GM12872 (cell line): Measurements from ENCODE around the gene SVOP.

Experiments
- CTCF ChIP-seq: IDR thresholded peaks from 3 replicates; pipeline ENCODE4 v1.5.1; 2011; ENCODE audit warnings: low read depth, mild to moderate bottlenecking, low read length, moderate library complexity; ENCODE audit not compliant: insufficient read depth

SVOP gene

GRCh38 chr12:108975024-108975593 is 45.8 kb downstream of the SVOP start:
- no peak for TF ChIP-seq CTCF

GRCh38 chr12:108973629-108974152 is 47.2 kb downstream of the SVOP start:
- no peak for TF ChIP-seq CTCF

- TF ChIP-seq CTCF = no peak
These were observed 48.5 kb downstream of the SVOP start for GRCh38 chr12:108972358-108972757.

GRCh38 chr12:108969622-108970021 is 51.2 kb downstream of the SVOP start:
- TF ChIP-seq CTCF = no peak

GRCh38 chr12:108967869-108968540 is 52.9 kb downstream of the SVOP start:
- peak; percentile 55 for TF ChIP-seq CTCF

GRCh38 chr12:108966378-108967151 is 54.3 kb downstream of the SVOP start:
- TF ChIP-seq CTCF = no peak

- TF ChIP-seq CTCF = no peak
These were observed 55.0 kb downstream of the SVOP start for GRCh38 chr12:108965886-108966285.
